SK-N-MC (cell line): ENCODE results near the gene RAB10.

Source experiments
- EZH2 ChIP-seq: fragments of 200-600 bp; sonication (generic); IDR thresholded peaks from one replicate; pipeline ENCODE4 v1.6.1; 2017; ENCODE audit warnings: antibody characterized with exemption
- POLR2AphosphoS5 ChIP-seq: IDR thresholded peaks from 2 replicates; pipeline ENCODE4 v1.6.1; 2012; ENCODE audit warnings: mild to moderate bottlenecking, low read depth, low read length, borderline replicate concordance

DNA sequence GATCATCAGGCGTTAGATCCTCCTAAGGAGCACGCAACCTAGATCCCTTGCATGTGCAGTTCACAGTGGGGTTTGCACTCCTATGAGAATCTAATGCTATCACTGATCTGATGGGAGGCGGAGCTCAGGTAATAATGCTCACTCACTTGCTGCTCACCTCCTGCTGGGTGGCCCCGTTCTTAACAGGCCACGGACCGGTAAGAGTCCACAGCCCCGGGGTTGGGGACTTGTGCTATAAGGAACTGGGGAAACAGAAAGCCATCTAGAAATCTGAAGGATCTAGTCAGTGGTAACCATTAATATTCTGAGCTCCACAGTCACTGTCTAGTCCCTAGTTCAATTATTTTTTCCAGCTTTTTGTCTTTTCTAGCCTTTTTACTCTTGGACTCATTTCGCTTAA lies 94.3 kb downstream of the RAB10 start:
- TF ChIP-seq POLR2AphosphoS5: no peak
- no peak for TF ChIP-seq EZH2
